Measurements from ENCODE around the gene ELMO1. TPM values are rescaled to one million over a fixed set of nuclear protein-coding genes. Genes with fewer than 3 reads are reported as not detected.

ELMO1 gene
- total RNA-seq, 2 donors from 2014 or later, result 5.6 to 16.1 TPM

DNA sequence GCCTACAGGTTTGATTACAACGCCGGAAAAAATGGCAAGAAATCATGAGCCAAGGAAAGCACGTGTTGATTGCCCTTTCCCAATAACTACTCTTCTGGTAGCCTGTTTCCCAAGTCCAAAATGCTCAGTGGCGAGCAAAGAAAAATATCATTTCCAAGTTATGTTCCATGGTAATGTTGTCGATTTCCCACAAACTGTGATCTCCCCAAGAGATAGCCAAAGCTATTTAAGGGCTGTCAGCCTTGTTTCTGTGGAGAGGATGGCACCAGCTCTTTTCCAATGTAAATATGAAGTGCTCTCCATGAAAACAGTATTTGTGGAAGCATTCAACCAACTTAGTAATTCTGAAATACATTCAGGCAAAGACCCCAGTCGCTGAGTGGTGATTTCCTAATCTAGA is 491.9 kb downstream of the ELMO1 start:
- ATAC-seq, result no peak
- DNase-seq, result no peak
- intact Hi-C loops (cut with DNase I, micrococcal nuclease), result no loop called here

DNA sequence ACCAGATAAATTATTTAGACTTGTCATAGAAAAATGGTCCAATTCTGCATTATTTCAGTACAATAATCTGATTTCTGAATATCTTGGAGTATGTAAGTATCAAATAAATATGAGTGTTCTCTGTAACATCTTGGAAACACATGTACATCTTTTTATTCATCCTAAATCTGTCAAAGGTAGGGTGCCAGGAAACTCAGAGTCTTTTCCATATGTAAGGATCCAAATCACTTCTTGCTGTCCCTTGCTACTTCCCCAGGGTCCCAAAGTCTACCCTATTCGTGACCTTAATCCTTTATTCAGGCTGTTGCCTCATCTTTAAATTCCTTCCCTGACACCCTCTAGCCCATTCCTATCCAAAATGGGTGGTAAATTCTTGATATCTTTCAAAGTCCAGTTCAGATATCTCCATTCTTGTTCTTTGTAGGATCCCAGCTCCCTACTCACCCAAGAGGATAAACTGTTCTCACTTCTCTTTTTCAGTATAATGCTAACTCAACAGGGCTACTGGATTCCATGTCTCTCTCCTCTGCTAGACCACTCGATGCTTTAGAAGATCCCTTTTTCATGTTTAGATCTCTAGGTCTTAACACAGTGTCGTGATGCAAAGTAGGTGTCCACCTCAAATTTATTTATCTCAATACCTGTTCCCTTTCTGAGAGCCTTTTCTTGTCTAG is 493.1 kb downstream of the ELMO1 start:
- ATAC-seq, result no peak
- intact Hi-C loops (cut with DNase I, micrococcal nuclease), result no loop called here
- DNase-seq, result no peak

DNA sequence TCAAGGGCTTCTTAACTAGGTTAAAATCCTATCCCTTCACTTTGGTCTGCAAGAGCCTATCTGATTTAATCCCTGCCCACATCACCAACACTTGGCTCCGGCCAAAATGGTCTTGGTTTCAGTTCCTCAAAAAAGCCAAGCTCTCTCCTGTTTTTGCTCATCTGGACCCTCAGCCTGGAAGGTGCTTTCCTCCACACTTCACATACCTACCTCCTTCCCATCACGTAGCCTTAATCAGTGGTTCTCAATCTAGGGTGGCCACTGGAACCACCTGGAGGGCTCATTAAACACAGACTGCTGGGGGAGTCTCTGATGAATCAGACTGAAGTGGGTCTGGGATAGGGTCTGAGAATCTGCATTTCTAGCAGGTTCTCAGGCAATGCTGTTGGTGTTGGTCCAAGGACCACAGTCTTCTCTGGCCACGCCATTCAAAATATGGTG is 497.4 kb downstream of the ELMO1 start:
- intact Hi-C loops (cut with DNase I, micrococcal nuclease), result no loop called here
- ATAC-seq (no peak), DNase-seq (no peak)

DNA sequence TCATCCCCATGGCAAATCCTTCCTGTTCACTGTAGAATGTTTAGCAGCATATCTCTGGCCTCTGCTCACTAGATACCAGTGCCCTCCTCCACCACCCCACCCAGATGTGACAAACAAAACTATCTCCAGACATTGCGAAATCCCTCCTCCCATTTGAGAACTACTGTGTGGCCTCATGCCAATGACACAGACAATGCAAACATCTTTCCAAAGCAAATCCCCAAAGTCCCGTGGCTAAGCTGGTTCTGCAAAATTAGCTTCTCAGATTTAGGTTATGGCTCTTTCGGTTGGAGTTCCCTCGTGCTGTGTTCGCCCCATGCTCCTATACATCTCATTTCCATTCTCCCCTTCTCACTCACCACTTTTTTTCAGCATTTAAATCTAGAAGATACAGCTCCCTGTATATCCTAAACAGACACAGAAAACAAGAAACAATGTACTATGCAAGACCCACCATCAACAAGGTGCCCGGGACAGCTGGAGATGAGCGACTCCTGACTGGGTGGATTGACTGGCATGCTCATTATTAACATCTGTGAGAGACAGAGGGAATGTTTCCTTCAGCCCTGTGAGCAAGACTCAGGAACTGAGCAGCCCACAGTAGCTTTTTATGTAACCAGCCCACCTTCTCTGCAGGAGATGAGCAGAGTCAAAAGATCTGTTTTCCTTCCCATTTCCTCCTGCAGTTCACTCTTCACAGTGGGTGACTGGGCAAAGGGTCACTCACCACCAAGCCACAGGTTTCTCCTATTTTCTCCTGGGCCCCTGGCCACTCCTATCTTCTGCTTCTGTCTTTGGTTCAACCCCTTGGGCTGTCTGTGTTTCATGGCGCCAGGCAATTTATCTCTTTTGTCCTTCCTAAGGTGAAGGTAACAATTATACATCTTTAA is 498.7 kb downstream of the ELMO1 start:
- DNase-seq, result peak in 1 of 2 donors; percentile 36
- peak; percentile 31 for ATAC-seq
- intact Hi-C loops (cut with DNase I, micrococcal nuclease), result no loop called here

DNA sequence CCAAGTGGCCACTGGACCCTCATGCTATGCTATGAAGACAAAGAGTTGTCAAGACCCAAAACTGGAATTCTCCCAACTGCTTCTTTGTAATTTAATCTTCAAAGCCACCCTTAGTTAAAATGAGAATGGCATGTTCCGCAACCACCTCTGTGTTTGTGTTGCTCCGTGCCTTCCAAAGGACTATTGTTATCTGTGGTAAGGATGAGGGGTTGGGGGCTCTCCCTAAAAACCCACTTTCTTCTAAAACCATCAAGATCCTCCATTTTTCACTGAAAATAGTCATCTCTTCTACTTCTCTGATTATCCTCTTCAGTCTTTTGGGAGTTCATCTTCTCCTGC is 502.3 kb downstream of the ELMO1 start:
- ATAC-seq (no peak), DNase-seq (no peak)
- intact Hi-C loops (cut with DNase I, micrococcal nuclease), result no loop called here

DNA sequence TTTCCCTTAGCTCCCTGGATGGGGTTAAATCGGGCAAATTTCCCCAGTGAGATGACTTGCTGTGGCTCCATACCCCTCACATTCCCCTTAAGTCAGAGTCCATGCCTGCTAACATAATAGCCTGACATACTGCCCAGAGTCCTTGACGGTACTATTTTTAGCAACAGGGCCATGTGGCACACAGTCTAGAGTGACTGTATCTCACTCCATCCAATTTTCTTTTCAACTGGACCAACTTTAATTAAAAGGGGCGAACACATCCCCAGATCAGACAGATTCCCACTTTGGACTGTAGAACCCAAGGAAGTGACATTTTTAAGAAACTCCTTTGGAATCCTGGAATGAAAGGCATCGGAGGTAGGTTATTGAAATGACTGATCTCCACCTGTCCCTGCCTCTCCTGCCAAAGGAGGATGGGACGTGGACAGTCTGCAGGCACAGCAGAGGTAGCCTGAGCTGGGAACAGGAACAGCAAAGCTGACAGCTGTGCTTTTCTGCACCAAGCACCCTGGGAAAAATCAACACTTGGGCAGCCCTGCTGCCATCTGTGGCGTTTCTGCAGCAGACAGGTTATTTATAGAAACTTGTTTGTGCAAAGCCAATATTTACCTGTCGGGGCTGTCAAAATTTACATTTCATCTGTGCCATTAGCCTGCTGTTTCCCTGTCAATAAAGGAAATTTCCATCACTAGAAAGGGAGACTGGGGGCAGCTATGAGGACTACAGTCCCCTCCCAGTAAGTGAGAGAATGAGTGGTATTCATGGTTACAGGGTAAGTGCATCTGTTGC is 502.9 kb downstream of the ELMO1 start:
- intact Hi-C loops (cut with DNase I, micrococcal nuclease), result no loop called here
- DNase-seq, result peak; percentile 41 to 63
- peak; percentile 84 for ATAC-seq

DNA sequence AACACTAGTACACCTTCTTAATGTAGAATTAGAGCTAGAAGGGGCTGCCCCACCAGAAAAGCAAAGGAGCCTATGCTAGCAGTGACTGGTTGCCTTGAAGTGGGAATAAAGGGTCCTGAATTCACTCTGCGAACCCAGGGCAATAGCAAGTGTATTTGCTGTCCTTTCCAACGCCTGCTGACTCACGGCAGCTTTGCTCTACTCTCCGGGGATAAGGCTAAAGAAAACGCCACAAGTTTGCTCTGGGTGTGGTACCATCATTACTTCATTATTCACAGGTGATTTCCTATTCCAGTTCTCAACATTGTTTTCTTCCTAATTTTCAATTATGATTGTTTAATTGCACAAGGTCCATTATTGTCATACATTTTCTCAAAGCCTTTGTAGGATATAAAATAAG is 503.8 kb downstream of the ELMO1 start:
- intact Hi-C loops (cut with DNase I, micrococcal nuclease), result no loop called here
- no peak for DNase-seq
- ATAC-seq, result peak; percentile 58

DNA sequence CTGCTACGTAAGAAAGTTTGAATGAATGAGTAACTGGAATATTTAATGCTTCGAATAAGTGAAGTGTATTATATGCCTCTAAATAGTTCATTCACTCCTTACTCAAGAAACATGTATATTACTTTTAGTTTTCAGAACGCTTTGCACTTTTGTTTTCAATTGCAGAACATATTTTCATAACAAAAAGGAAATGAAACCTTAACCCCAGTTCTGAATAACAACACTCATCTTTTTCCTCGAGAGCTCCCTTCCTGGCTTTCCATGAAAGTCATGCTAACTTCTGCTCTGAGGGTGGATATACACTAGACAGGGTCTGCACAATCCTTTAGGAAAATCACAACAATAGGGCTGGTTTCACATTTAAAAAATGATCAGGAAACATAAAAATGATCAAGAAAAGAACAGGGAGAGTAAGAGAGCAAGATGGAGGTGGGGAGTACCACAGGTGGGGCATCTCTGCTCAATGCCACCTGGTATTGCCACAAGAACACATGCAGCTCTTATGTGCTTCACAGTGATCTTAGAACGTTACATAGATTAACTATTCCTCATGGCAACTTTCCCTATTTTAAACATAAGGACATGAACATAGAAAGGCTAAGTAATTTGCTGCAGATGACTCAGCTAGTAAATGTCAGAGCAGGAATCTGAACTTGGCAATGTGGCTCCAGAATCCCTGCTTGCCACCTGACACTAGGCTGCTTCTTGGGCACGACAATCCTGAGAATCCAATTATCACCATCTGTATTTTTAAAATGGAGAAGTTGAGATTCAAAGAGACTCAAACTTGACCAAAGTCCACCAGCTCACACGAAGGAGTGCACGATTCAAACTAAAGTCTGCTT is 504.9 kb downstream of the ELMO1 start:
- intact Hi-C loops (cut with DNase I, micrococcal nuclease), result no loop called here
- no peak for ATAC-seq
- DNase-seq, result no peak

DNA sequence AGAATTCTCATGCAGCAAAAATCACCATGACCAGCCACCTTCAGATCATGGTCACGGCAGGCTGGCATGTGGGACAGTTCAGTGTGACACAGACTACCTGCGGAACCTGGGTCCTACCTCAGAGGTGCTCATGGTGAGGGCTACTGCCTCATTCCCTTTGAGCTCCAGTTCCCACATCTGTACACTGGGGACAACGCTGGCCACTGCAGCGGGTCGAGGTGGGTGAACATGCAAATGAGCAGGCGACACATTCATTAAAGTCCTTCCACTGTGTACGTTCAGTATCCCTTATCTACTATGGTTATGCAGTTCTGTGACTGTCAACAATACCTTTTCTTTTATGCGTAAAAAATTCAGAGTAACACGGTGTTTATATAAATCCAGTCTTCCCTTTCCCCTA is 505.7 kb downstream of the ELMO1 start:
- ATAC-seq (no peak), DNase-seq (no peak)
- intact Hi-C loops (cut with DNase I, micrococcal nuclease), result no loop called here

DNA sequence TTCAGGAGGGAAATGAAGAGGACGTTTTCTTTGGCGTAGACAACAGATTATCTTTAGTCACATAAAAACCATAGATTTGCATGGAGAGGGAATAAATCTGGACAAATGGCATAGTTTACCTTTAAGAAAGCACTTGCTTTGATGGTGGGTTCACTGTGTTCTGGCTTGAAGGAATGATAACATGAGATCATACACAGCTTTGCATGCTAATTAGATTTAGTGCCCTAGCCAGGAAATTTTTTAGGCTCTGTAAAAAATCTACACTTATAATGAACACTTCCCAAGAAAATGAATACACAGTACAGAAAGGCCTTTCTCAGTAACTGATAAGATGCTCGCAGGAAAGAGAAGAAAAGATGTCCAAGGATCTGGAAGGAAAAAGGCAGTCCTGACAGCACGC is 506.1 kb downstream of the ELMO1 start:
- ATAC-seq, result no peak
- no peak for DNase-seq
- intact Hi-C loops (cut with DNase I, micrococcal nuclease), result no loop called here

DNA sequence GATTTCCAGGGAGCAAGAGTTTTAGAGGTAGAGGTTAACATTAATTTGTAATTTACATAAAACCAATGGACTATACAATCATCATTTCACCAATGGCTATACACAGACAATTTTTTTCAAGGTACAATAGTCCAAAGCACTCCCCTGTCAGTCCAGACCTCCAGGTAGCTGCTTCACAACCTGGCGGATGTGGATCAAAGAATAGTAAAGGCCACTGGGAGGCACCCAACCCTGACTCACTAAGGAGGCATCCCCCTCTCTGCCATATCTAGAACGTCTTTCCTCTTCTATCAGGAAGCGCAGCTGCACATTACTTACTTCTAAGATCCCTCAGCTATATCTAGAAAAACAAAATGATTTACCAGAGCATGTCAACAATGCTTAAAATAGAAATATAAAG is 506.6 kb downstream of the ELMO1 start:
- ATAC-seq (no peak), DNase-seq (no peak)
- intact Hi-C loops (cut with DNase I, micrococcal nuclease), result no loop called here

DNA sequence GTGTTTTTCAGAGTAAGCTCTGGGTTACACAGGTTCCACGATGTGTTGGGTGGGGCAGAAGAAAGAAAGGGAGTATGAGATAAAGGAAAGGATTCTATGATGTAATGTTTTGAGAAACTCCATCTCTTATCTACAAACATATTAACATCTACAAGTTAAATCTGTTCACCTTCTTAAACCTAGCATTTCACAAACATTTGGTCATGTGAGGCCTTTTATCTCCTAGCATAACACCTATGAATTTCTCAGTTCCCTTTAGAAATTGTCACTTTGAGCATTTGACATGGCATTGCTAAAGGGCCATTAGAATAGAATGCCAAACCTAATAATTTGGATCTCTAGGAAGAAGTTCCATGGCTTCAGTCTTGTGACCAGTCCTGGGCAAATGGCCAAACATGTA is 507.3 kb downstream of the ELMO1 start:
- no peak for ATAC-seq
- DNase-seq, result no peak
- intact Hi-C loops (cut with DNase I, micrococcal nuclease), result no loop called here

DNA sequence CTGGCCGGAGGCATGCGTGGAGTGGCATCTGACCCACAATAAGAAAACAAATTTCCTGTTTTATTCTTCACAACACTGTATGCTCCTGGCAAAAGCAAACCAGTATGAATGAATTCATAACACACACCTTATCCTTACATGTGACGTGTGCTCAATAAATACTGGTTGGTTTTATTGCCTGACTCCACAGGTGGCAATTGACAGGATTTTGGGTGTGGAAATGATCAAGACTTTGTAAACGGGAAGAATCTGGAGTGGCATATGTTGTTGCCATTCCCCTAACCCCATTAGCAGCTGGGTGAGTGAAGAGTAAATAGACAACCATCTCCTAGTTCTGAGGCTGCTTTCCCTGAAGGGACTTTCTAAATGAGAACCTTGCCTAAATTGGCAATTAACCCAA is 508.8 kb downstream of the ELMO1 start:
- ATAC-seq, result peak; percentile 94
- DNase-seq, result no peak
- intact Hi-C loops (cut with DNase I, micrococcal nuclease), result no loop called here

DNA sequence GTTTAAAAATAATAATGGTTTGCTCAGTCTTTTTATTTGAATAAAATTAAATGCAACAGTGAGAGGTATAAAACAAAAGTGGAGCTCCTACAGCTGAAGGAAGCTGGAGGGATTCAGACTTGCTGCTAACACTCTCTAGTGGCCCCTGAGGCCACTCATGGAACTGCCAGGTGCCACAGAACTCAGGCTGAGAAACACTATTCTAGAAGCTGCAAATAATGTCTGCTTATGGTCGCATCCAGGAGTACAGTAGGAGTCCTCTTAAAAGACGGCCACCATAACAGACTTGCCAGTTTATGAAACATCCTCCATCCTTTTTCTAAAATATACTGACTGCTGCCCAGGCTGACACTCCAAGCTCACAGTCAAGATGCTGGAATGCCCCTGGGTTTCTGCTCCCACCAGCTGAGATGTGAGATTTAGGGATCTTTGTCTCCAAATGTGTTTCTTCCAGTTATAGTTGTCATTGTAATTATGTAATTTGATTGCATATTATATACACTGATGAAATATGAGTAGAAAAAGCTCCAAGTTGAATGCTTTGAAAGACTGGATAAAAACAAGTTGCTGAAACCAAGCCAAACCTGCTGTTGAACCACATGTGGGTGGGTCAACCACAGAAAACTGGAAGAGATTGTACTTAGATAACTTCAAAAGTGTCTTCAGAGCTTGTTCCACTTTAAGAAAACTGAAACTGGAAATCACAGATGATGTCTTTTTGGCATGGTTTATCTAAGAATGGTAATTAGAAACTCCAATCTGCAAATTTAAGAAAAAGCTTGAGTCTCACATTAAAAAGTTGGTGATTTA is 510.7 kb downstream of the ELMO1 start:
- no peak for ATAC-seq
- intact Hi-C loops (cut with DNase I, micrococcal nuclease), result no loop called here
- no peak for DNase-seq

DNA sequence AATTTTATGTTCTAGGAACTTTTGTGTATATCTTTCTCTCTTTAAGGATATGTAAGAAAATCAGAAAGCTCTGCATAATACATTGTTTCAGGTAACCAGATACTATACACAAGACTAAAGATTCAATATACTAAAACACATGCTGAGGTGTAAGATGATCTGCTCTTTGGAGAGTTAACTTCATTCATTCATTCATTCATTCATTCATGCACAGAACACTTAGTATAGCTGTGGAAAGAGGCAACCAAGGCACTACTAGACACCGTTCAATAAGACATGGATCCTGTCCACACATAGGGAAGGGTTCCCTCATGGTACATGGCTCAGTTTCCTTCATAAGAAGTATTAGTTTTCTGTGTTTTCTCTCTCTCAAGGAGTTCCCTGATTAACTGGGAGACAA is 516.8 kb downstream of the ELMO1 start:
- intact Hi-C loops (cut with DNase I, micrococcal nuclease), result no loop called here
- ATAC-seq, result no peak
- DNase-seq, result no peak

DNA sequence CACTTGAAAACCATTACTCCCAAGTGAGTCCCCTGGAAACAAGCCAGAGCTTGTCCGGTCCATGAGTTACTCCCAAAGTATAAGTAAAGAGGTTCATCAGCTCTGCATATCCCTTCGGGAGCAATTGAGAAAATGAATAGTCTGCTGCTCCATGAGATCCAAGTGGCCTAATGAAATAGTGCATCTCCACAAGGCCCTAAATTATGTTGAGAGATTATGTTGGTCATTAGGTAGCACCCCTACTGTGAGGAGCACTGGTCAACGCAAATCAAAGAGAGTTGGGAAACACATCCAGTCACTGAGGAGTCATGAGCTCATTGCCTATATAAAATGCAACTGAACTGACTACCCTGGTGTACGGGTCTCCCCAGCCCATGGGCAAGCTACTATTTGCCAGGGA is 518.9 kb downstream of the ELMO1 start:
- ATAC-seq (no peak), DNase-seq (no peak)
- intact Hi-C loops (cut with DNase I, micrococcal nuclease), result no loop called here

DNA sequence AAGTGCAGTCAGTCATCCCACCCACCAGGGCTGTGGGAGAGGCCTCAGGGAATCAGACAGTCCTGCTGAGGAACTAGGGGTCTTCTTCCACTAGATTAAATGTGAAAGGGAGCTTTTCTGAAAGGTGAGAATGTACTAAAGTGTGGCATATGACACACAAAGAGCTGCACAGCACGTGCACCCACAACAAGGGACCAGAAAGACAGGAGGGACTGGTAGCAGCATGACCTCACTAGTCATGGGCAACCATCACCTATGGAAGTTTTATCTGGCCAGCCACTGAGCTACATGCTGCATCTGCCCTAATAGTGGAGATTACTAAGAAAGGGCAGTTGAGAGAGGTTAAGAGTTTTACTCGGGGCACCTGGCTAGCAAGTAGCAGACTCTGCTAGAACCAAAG is 519.9 kb downstream of the ELMO1 start:
- ATAC-seq, result no peak
- DNase-seq, result no peak
- intact Hi-C loops (cut with DNase I, micrococcal nuclease), result no loop called here

DNA sequence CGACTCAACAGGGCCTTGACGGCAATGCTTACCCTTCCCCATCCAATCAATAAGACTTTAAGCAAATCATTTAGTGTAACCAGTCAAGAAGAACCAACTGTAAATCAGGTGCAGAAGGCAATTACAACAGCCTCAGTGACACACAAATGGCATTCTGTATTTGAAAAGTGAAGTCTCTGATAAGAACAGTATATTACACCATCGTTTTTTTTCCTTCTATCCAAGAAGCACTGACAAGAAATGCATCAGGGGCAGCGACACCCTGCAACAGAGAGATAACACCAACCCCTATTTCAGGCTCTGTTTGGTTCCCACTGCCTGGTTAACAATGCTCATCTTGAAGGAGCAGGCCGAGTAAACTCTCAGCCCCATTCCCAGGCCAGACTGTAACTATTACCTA is 520.4 kb downstream of the ELMO1 start:
- intact Hi-C loops (cut with DNase I, micrococcal nuclease), result no loop called here
- ATAC-seq (no peak), DNase-seq (no peak)

All from left colon (tissue), 2 donors.